CD4-positive, alpha-beta T cell treated with Interleukin-17A for 4 hours (primary cell): ENCODE data around the gene NXPH1.

Source experiments
- DNase-seq: peaks from one replicate; pipeline ENCODE4 v3.0.0-alpha.2; 2020; ENCODE audit warnings: mixed read lengths

The NXPH1 gene

GRCh38 chr7:8739837-8740236 is 306.4 kb downstream of the NXPH1 start:
- no peak for DNase-seq

GRCh38 chr7:8742837-8743236 is 309.4 kb downstream of the NXPH1 start:
- DNase-seq, result no peak

- no peak for DNase-seq
Observed at GRCh38 chr7:8747338-8747737, 313.9 kb downstream of the NXPH1 start.

DNA sequence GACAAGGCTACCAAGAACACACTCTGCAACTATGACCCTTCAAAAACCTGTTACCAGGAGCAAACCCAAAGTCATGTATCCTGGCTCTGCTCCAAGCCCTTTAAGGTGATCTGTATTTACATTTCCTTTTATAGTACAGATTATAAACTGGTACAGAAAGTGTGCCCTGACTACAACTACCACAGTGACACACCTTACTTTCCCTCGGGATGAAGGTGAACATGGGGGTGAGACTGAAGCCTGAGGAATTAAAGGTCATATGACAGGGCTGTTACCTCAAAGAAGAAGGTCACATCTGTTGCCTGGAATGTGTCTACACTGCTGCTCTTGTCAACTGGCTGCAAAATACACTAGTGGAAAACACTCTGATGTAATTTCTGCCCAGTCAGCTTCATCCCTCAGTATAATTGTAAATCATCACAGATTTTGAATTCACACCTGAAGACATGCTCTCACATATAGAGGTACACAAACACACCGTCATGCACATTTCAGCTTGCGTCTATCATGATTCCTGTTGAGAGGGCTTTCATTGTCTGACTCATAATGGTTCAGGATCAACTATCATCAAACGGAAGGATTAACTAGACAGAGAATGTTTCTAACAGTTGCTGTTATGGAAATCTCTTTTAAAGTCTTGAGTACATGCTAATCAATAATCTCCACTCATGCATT is 318.3 kb downstream of the NXPH1 start:
- no peak for DNase-seq

DNA sequence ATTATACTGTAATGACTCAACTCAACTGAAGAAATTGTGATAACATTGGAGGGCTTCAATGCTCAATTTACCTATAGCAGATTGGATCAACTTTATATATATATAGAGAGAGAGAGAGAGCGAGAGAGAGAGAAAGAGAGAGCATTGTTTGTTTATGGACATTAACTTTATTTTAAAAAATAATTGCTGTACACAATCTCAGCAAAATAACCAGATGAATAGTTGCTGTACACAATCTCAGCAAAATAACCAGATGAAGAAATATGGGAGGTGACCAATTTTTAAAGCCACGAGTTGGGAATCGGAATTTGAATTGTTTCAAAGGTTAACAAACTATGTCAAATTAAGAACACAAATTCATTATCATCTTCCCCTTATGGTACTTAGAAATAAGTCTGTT is 319.9 kb downstream of the NXPH1 start:
- DNase-seq, result no peak

GRCh38 chr7:8761731-8762130 is 328.3 kb downstream of the NXPH1 start:
- no peak for DNase-seq

GRCh38 chr7:8762803-8763202 is 329.4 kb downstream of the NXPH1 start:
- no peak for DNase-seq

DNA sequence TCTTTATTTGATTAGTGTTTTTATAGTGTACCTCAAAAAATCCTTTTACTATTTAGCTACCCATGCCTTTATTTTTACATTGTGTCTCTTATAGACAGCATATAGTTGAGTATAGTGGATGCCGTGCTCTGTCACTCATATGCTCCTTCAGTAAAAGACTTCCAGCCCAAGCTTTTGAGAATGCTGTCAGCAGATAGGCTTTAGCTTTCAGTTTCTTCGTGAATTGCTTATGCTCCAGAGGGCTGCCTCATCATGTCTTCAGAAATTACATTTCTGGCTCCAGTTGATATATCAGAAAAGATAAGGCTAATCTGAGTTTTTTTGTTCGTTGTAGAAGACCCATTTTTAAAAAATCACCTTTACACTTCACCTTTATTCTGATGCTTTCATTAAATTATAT is 332.0 kb downstream of the NXPH1 start:
- DNase-seq, result no peak

GRCh38 chr7:8773518-8773917 is 340.1 kb downstream of the NXPH1 start:
- DNase-seq, result no peak

GRCh38 chr7:8778459-8778858 is 345.1 kb downstream of the NXPH1 start:
- DNase-seq, result no peak

DNA sequence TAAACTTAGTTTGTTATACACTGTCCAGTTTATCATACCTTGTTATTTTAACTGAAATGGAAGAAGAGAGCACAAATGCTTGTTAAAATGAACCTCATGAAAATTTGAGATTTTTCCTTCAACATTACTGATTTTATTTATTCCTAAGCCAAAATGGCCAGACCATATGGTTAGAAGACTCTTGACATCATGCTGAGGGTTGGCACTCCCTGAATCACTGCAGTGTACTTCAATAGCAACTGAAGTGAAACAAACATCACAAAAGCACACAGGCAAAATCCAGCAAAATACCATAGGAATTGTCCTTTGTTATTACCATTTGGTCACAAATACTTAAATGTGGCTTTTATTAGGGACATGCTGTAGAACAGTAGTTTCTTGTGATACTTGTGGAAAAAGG is 347.8 kb downstream of the NXPH1 start:
- no peak for DNase-seq

DNA sequence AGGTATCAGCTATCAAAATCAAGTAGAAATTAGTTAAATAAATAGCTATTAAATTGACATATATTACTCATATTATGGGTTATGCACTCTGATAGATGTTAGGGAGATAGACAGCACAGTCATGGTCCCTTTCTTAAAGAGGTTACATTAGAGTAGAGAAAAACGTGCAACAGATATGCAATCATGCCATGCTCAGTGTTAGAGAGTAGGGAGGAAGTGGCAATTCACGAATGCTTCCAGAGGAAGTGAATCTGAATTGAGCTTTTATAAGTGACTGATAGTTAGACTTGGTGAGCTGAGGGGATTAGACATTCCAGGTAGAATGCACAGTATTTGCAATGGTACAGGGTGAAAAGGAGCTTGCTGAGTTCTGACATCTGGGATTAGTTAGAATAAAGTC is 349.8 kb downstream of the NXPH1 start:
- no peak for DNase-seq

DNA sequence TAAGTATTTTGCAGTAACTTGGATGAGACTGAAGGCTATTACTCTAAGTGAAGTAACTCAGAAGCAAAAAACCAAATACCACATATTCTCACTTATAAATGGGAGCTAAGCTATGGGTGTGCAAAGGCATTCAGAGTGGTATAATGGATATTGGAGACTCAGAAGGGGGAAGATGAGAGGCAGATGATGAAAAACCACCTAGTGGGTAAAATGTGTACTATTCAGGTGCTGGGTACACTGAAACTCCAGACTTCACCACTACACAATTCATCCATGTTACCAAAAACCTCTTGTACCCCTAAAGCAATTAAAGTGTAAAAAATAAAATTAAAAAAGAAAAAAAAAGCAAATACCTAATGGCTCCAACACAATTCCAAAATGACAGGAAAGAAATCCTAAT is 351.7 kb downstream of the NXPH1 start:
- no peak for DNase-seq

GRCh38 chr7:8800986-8801385 is 367.6 kb downstream of the NXPH1 start:
- no peak for DNase-seq
